NT2/D1 (cell line): Measurements from ENCODE around the gene GPD1.
A peak's percentile ranks its signal among the peaks of the same experiment; 100 is the strongest.

ENCODE experiments used
- DNase-seq: peaks from one replicate; pipeline ENCODE4 v3.0.0-alpha.2; 2011; ENCODE audit warnings: low read depth, low spot score
- H3K27me3 ChIP-seq: 2 replicates; pipeline ENCODE4 v1.6.0; 2011; ENCODE audit warnings: mild to moderate bottlenecking; ENCODE audit not compliant: insufficient read length, insufficient read depth
- H3K36me3 ChIP-seq: 2 replicates; pipeline ENCODE4 v1.6.1; 2011; ENCODE audit warnings: mild to moderate bottlenecking, low read length, mixed read lengths; ENCODE audit not compliant: insufficient read depth, insufficient read length
- H3K4me1 ChIP-seq: 2 replicates; pipeline ENCODE4 v1.5.1; 2011; ENCODE audit not compliant: insufficient read depth, insufficient read length
- H3K4me3 ChIP-seq: 2 replicates; pipeline ENCODE4 v1.5.1; 2011; ENCODE audit warnings: low read depth; ENCODE audit not compliant: insufficient read length
- H3K9ac ChIP-seq: 2 replicates; pipeline ENCODE4 v1.6.0; 2011; ENCODE audit warnings: low read depth; ENCODE audit not compliant: insufficient read length
- H3K9me3 ChIP-seq: 2 replicates; pipeline ENCODE4 v1.5.1; 2011; ENCODE audit warnings: mild to moderate bottlenecking, low read length; ENCODE audit not compliant: insufficient read depth
- SUZ12 ChIP-seq: IDR thresholded peaks from 2 replicates; pipeline ENCODE4 v1.6.1; 2011; ENCODE audit not compliant: insufficient read length, insufficient read depth; ENCODE audit errors: extremely low read depth
- YY1 ChIP-seq: IDR thresholded peaks from 2 replicates; pipeline ENCODE4 v1.6.1; 2011; ENCODE audit not compliant: insufficient read length, insufficient read depth
- ZNF274 ChIP-seq: IDR thresholded peaks from 2 replicates; pipeline ENCODE4 v1.6.1; 2011; ENCODE audit warnings: mild to moderate bottlenecking, low read depth, low read length

The GPD1 gene

GRCh38 chr12:50069069-50069468 lies 34.7 kb upstream of the GPD1 start:
- Histone ChIP-seq H3K27me3 (no peaks in the 10 kb centered on the region), H3K9me3 (no peaks in the 10 kb centered on the region), H3K36me3 (no peaks in the 10 kb centered on the region), H3K4me3 (no peak overlapping the region), H3K4me1 (peaks cover 21% of the 10 kb centered on the region), H3K9ac (no peak overlapping the region)
- no peak for DNase-seq
- no peak for TF ChIP-seq ZNF274
- TF ChIP-seq YY1: no peak
- TF ChIP-seq SUZ12: no peak

GRCh38 chr12:50069539-50069938 lies 34.3 kb upstream of the GPD1 start:
- Histone ChIP-seq H3K27me3 (no peaks in the 10 kb centered on the region), H3K9ac (no peak overlapping the region), H3K4me3 (no peak overlapping the region), H3K9me3 (no peaks in the 10 kb centered on the region), H3K36me3 (no peaks in the 10 kb centered on the region), H3K4me1 (peaks cover 24% of the 10 kb centered on the region)
- no peak for DNase-seq
- no peak for TF ChIP-seq YY1
- TF ChIP-seq ZNF274: no peak
- no peak for TF ChIP-seq SUZ12

- Histone ChIP-seq H3K4me3 (no peak overlapping the region), H3K36me3 (no peaks in the 10 kb centered on the region), H3K9me3 (no peaks in the 10 kb centered on the region), H3K4me1 (peaks cover 32% of the 10 kb centered on the region), H3K9ac (no peak overlapping the region), H3K27me3 (no peaks in the 10 kb centered on the region)
- TF ChIP-seq YY1 (no peak), ZNF274 (no peak), SUZ12 (no peak)
- peak; percentile 84 for DNase-seq
Measured at GRCh38 chr12:50070314-50071060, 33.3 kb upstream of the GPD1 start.

GRCh38 chr12:50072198-50072907 lies 31.5 kb upstream of the GPD1 start:
- H3K9ac ChIP-seq: no peak overlapping the region

GRCh38 chr12:50073206-50073605 lies 30.6 kb upstream of the GPD1 start:
- Histone ChIP-seq H3K9ac (no peak overlapping the region), H3K4me3 (no peak overlapping the region), H3K4me1 (peaks cover 36% of the 10 kb centered on the region), H3K9me3 (no peaks in the 10 kb centered on the region), H3K36me3 (no peaks in the 10 kb centered on the region), H3K27me3 (no peaks in the 10 kb centered on the region)
- TF ChIP-seq YY1 (no peak), ZNF274 (no peak), SUZ12 (no peak)
- no peak for DNase-seq

More at GRCh38 chr12:50072198-50072907, 31.5 kb upstream of the GPD1 start:
- Histone ChIP-seq H3K9me3 (no peaks in the 10 kb centered on the region), H3K36me3 (no peaks in the 10 kb centered on the region), H3K4me1 (peaks cover 36% of the 10 kb centered on the region), H3K27me3 (no peaks in the 10 kb centered on the region), H3K4me3 (no peak overlapping the region)
- TF ChIP-seq ZNF274 (no peak), YY1 (no peak), SUZ12 (no peak)
- DNase-seq: no peak

- H3K9ac ChIP-seq: no peak overlapping the region
- TF ChIP-seq SUZ12 (no peak), ZNF274 (no peak), YY1 (no peak)
- no peak overlapping the region for H3K4me3 ChIP-seq
- H3K9me3 ChIP-seq: no peaks in the 10 kb centered on the region
- no peaks in the 10 kb centered on the region for H3K27me3 ChIP-seq
- no peak for DNase-seq
- peaks cover 36% of the 10 kb centered on the region for H3K4me1 ChIP-seq
- H3K36me3 ChIP-seq: no peaks in the 10 kb centered on the region
Measured at GRCh38 chr12:50073712-50074111, 30.1 kb upstream of the GPD1 start.
